ENCODE measurements around the gene C14orf132. TPM values are rescaled to one million over a fixed set of nuclear protein-coding genes. Genes with fewer than 3 reads are reported as not detected.

Gene C14orf132
- total and polyA plus RNA-seq, 2 of the 4 experiments (the other 2 are of a cell fraction), result 6.3 to 13.5 TPM

- in situ Hi-C loops (cut with MboI; ENCODE audit: low sequenced_read_pairs), result no loop called here
Measured at GRCh38 chr14:96117960-96118359, 78.8 kb downstream of the C14orf132 start.

More at GRCh38 chr14:96117960-96118359, 78.8 kb downstream of the C14orf132 start:
- no peaks in the 10 kb centered on the region for H4K20me1 ChIP-seq (ENCODE audit: insufficient read depth, low read length)
- H3K79me1 ChIP-seq (ENCODE audit: low read depth in 1 of 2, low read length in 2 of 2), result peaks cover 0 to 4% of the 10 kb centered on the region in 2 experiments; a peak in 3 of 4 replicates
- H3K9me3 ChIP-seq (ENCODE audit: control insufficient read depth, insufficient read depth, low read length), result peaks cover 3% of the 10 kb centered on the region
- H2AK5ac ChIP-seq (ENCODE audit: low read depth, low read length), result peak overlapping the region; percentile 83
- ATAC-seq (ENCODE audit: low read depth) (no peak), DNase-seq (no peak)
- peak overlapping the region; percentile 86 for H3K14ac ChIP-seq (replicated peaks; ENCODE audit: low read depth, low read length)
- peak overlapping the region; percentile 54 for H3K4ac ChIP-seq (ENCODE audit: low read depth, low read length)
- H3K9me1 ChIP-seq (ENCODE audit: insufficient read depth, low read length), result peaks cover 11% of the 10 kb centered on the region
- H2AFZ ChIP-seq (replicated peaks; ENCODE audit: low read length, poor library complexity), result no peak overlapping the region
- no peak for TF ChIP-seq BHLHE40 (IDR thresholded peaks at IDR 0.05; ENCODE audit: low read depth, low read length)
- TF ChIP-seq MAFK (IDR thresholded peaks at IDR 0.05; ENCODE audit: low read depth, low read length), result no peak
- TF ChIP-seq RFX5 (IDR thresholded peaks at IDR 0.05; ENCODE audit: low read depth, low read length), result no peak
- TF ChIP-seq RAD21 (IDR thresholded peaks at IDR 0.05; ENCODE audit: low read length), result no peak
- no peak for TF ChIP-seq CEBPB (IDR thresholded peaks at IDR 0.05; ENCODE audit: low read depth, low read length)
- no peak for TF ChIP-seq CTCF (conservative IDR thresholded peaks at IDR 0.05; ENCODE audit: low read depth, low read length)
- H3K9ac ChIP-seq (ENCODE audit: low read depth, low read length), result no peak overlapping the region
- H4K91ac ChIP-seq (ENCODE audit: insufficient read depth, low read depth, low read length), result peak overlapping the region; percentile 97; the same call in 1 of the 2 replicates
- no peak overlapping the region for H3K23ac ChIP-seq (ENCODE audit: low read depth, low read length)
- peaks cover 28% of the 10 kb centered on the region for H3K4me1 ChIP-seq (ENCODE audit: control insufficient read depth, insufficient read depth, low read length)
- no peaks in the 10 kb centered on the region for H3K36me3 ChIP-seq (ENCODE audit: control insufficient read depth, insufficient read depth, low read length)
- ChIA-PET CTCF (interaction anchor here (0.8 kb wide), 1 partner anchor 17 kb away, joined by 4 read pairs; no protein-coding TSS in a partner anchor), POLR2A (ENCODE audit: unreplicated experiment) (no interaction called here)
- no TSS peak for BruUV-seq (replicated peaks)
- peak overlapping the region; percentile 26 for H3K27ac ChIP-seq (ENCODE audit: insufficient read depth, low read length)
- no peak overlapping the region for H3K4me2 ChIP-seq (ENCODE audit: low read depth, low read length)
- H3K56ac ChIP-seq (ENCODE audit: extremely low read depth, insufficient read depth, low read length), result no peak overlapping the region
- dilution Hi-C loops (cut with HindIII; ENCODE audit: low sequenced_read_pairs, unreplicated experiment), result no loop called here
- no peak overlapping the region for H2AK9ac ChIP-seq (replicated peaks; ENCODE audit: low read depth, low read length, poor library complexity)
- H3K18ac ChIP-seq (ENCODE audit: low read depth, low read length), result peak overlapping the region; percentile 74
- H2BK15ac ChIP-seq (ENCODE audit: low read depth, low read length), result peak overlapping the region; percentile 88
- H3K4me3 ChIP-seq (ENCODE audit: insufficient read depth, low read depth, low read length), result no peak overlapping the region
- H2BK20ac ChIP-seq (ENCODE audit: low read depth, low read length), result peak overlapping the region; percentile 92; the same call in 1 of the 2 replicates
- H4K8ac ChIP-seq (ENCODE audit: low read depth in 2 of 2, low read length in 2 of 2), result peak overlapping the region; percentile 73 to 89; a peak in 3 of 4 replicates
- WGBS, 2 experiments (ENCODE audit: extremely low coverage in 2 of 2, insufficient read length in 1 of 2), result no CpG with 5 or more reads among the region's 6 CpGs
- intact Hi-C loops (cut with micrococcal nuclease), result no loop called here
- H4K5ac ChIP-seq (ENCODE audit: low read depth, low read length), result peak overlapping the region; percentile 64
- peak overlapping the region; percentile 85 for H2BK5ac ChIP-seq (ENCODE audit: low read depth, low read length, poor library complexity, severe bottlenecking)
- no peaks in the 10 kb centered on the region for H3K27me3 ChIP-seq (ENCODE audit: control insufficient read depth, insufficient read depth, low read length)
- H2BK120ac ChIP-seq (ENCODE audit: low read depth, low read length), result peak overlapping the region; percentile 90
